ENCODE measurements around the gene CD320. TPM values are rescaled to one million over a fixed set of nuclear protein-coding genes. Genes with fewer than 3 reads are reported as not detected.
"Not testable (repeated sequence)": the region's sequence is repeated elsewhere in the genome, so short reads cannot be mapped to it uniquely, and the experiment has no call there.

The CD320 gene
- total RNA-seq, 2 donors from 2014 or later: 21.7 to 58.1 TPM

DNA sequence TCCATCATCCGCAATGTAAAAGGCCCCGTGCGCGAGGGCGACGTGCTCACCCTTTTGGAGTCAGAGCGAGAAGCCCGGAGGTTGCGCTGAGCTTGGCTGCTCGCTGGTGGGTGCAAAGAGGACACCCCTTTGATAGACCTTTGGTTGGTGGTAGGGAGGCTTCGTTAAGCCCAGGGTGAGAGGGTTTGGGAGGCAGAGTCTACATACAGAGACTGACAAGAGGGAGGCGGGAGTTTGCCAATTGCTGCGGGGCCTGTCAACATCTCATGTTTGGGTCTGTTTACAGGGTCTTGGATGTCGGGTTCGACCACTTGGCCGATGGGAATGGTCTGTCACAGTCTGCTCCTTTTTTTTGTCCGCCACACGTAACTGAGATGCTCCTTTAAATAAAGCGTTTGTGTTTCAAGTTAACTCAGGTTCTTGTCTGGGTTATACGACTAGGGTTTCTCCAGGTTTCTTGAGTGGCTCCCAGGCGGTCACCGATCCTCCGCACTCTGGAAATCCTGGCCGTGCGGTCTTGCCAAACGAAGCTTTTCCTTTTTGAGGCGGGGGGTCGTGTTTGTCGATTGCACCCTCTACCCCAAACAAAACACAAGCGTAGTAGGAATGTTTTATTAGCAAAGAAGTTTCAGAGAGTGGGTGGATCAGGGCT is 14.0 kb upstream of the CD320 start:
- Histone ChIP-seq H3K4me1 (ENCODE audit: control insufficient read depth in 1 of 2, low read depth in 2 of 2) (peaks cover 22 to 26% of the 10 kb centered on the region in 2 donors), H3K4me3 (peak overlapping the region; percentile 91), H3K9me3 (no peaks in the 10 kb centered on the region), H3K27ac (peak overlapping the region; percentile 76 to 79), H3K36me3 (peaks cover 13% of the 10 kb centered on the region), H3K27me3 (replicated peaks; ENCODE audit: insufficient read depth) (no peaks in the 10 kb centered on the region)
- TF ChIP-seq, protein P1, sequence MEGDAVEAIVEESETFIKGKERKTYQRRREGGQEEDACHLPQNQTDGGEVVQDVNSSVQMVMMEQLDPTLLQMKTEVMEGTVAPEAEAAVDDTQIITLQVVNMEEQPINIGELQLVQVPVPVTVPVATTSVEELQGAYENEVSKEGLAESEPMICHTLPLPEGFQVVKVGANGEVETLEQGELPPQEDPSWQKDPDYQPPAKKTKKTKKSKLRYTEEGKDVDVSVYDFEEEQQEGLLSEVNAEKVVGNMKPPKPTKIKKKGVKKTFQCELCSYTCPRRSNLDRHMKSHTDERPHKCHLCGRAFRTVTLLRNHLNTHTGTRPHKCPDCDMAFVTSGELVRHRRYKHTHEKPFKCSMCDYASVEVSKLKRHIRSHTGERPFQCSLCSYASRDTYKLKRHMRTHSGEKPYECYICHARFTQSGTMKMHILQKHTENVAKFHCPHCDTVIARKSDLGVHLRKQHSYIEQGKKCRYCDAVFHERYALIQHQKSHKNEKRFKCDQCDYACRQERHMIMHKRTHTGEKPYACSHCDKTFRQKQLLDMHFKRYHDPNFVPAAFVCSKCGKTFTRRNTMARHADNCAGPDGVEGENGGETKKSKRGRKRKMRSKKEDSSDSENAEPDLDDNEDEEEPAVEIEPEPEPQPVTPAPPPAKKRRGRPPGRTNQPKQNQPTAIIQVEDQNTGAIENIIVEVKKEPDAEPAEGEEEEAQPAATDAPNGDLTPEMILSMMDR (IDR thresholded peaks at IDR 0.05): no peak
- no peak for DNase-seq (ENCODE audit: low spot score)
- ATAC-seq (ENCODE audit: insufficient number of reproducible peaks, low FRiP score, low read depth): no peak

DNA sequence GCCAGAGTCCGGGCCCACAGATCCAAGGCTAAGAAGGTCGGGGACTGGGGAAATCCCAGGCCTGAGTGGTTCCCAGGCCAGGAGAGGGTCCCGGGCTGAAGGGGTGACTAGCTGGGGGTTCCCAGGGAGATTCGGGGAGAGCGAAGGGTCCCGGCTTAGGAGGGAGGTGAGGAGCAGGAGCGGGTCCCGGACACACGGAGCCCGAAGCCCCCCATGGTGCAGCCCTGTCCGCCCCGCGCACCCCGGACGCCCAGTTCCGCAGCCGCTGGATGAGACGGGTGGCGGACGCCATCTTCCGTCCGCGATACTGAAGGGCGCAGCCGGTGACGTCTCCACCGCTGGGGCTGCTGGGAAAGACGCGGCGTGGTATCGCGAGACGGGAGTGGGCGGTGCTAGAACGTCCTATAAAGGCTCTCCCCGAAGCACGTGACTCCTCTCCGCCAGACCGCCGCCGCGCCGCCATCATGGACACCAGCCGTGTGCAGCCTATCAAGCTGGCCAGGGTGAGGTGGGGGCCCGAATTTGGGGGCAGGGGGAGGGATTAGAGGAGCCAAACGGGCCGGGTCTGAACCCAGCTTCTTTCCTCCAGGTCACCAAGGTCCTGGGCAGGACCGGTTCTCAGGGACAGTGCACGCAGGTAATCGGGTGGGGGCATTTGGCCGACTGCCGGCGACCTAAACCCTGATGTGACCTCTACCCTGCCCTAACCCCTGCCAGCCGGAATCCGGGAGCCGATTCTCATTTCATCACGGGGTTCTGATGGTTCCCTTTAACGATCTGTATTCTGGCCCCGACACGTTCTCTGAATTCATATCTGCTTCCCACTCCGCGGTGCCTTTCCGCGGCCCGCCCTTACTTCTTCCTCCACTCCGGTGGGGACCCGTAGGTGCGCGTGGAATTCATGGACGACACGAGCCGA is 13.2 kb upstream of the CD320 start, which contains the start of the genes NDUFA7 and RPS28:
TSS of gene NDUFA7 (minus strand) at position 309 of the 919 bp plus-strand sequence. CDS start at position 292, 17 bp downstream.
TSS of gene RPS28 (plus strand) at position 430 of the 919 bp plus-strand sequence. CDS start at position 465, 35 bp downstream.
- H3K27me3 ChIP-seq (replicated peaks; ENCODE audit: insufficient read depth): no peaks in the 10 kb centered on the region
- peak within 1 kb of the TSS; percentile 76 to 79 for H3K27ac ChIP-seq
- DNase-seq (ENCODE audit: low spot score) (peak; percentile 80), ATAC-seq (ENCODE audit: insufficient number of reproducible peaks, low FRiP score, low read depth) (peak; percentile 90)
- H3K9me3 ChIP-seq: no peaks in the 10 kb centered on the region
- peaks cover 22 to 26% of the 10 kb centered on the region in 2 donors for H3K4me1 ChIP-seq (ENCODE audit: control insufficient read depth in 1 of 2, low read depth in 2 of 2)
- peaks cover 14% of the 10 kb centered on the region for H3K36me3 ChIP-seq
- peak within 1 kb of the TSS; percentile 91 for H3K4me3 ChIP-seq
- TF ChIP-seq, protein P1 (IDR thresholded peaks at IDR 0.05): no peak

DNA sequence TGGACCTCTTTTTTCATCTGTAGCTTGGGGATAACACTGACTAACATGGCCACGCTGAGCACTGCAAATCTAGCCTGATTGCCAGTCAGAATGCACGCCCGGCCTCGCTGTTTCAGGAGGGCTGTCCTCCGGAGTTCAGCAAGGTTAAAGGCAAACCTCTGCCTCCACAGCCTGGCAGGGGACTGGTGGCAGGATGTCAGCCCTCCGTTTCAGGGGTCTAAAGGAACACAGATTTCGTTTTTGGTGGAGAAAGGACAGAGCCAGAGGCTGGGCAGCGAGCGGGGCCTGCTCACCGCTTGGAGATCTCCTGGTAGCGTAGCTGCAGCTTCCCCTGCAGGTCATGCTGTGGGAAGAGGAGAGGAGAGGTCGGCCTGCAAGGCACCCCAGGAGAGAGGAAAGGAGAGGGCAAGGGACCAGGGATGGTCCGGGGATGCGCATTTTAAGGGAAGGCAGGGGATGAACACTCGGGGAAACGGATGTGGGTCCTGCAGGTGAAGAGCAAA is 12.5 kb upstream of the CD320 start:
- DNase-seq (ENCODE audit: low spot score) (no peak), ATAC-seq (ENCODE audit: insufficient number of reproducible peaks, low FRiP score, low read depth) (peak; percentile 5)
- Histone ChIP-seq H3K9me3 (no peaks in the 10 kb centered on the region), H3K4me1 (ENCODE audit: control insufficient read depth in 1 of 2, low read depth in 2 of 2) (peaks cover 22 to 26% of the 10 kb centered on the region in 2 donors), H3K4me3 (peak overlapping the region; percentile 91), H3K27me3 (replicated peaks; ENCODE audit: insufficient read depth) (no peaks in the 10 kb centered on the region), H3K36me3 (peaks cover 19% of the 10 kb centered on the region), H3K27ac (peak overlapping the region; percentile 76 to 79)
- TF ChIP-seq, protein P1 (IDR thresholded peaks at IDR 0.05): no peak

DNA sequence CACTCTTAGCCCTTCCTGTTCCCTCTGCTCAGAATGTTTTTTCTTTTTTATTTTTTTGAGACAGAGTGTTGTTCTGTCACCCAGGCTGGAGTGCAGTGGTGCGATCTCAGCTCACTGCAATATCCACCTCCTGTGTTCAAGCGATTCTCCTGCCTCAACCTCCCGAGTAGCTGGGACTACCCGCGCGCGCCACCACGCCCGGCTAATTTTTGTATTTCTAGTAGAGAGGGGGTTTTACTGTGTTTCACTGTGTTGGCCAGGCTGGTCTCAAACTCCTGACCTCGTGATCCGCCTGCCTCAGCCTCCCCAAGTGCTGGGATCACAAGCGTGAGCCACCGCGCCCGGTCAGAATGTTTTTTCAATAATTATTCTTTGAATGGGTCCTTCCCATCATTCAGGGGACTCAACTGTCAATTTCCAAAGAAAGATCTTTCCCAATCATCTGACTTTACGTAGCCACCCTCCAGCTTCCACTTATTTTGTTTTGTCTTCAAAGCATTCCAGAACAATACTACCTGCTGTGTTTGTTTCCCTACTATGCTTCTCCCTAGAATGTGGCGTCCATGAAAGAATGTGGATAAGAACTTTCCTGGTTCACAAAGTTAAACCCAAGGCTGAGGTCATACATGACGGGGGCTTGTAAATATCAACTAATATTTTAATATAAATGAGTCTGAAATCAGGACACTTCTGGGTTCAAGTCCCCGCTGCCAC is 11.8 kb upstream of the CD320 start:
- no peak for DNase-seq (ENCODE audit: low spot score)
- H3K4me1 ChIP-seq (ENCODE audit: control insufficient read depth in 1 of 2, low read depth in 2 of 2): peaks cover 22 to 26% of the 10 kb centered on the region in 2 donors
- H3K27ac ChIP-seq: no peak overlapping the region

DNA sequence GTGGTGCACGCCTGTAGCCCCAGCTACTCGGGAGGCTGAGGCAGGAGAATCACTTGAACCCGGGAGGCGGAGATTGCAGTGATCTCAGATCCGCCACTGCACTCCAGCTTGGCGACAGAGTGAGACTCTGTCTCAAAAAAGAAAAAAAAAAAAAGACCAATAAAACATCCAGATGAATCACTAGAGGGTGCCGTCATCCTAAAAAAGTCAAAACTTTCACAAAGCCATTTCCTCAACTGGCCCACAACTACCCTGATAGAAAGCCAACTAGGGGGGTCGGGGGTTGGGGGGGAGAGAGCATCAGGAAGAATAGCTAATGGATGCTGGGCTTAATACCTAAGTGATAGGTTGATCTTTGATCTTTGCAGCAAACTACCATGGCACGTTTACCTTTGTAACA is 10.7 kb upstream of the CD320 start:
- peaks cover 31% of the 10 kb centered on the region for H3K36me3 ChIP-seq
- not testable (repeated sequence) for ATAC-seq (ENCODE audit: insufficient number of reproducible peaks, low FRiP score, low read depth); H3K27me3 ChIP-seq (replicated peaks; ENCODE audit: insufficient read depth)

More for the DNA sequence above, 11.8 kb upstream of the CD320 start:
- no peak for ATAC-seq (ENCODE audit: insufficient number of reproducible peaks, low FRiP score, low read depth)
- Histone ChIP-seq H3K27me3 (replicated peaks; ENCODE audit: insufficient read depth) (no peaks in the 10 kb centered on the region), H3K9me3 (no peaks in the 10 kb centered on the region), H3K4me3 (peak overlapping the region; percentile 91), H3K36me3 (peaks cover 26% of the 10 kb centered on the region)
- TF ChIP-seq, protein P1 (IDR thresholded peaks at IDR 0.05): no peak

More for the DNA sequence above, 10.7 kb upstream of the CD320 start:
- H3K27ac ChIP-seq; DNase-seq (ENCODE audit: low spot score); H3K4me3 ChIP-seq; H3K9me3 ChIP-seq: not testable (repeated sequence)
- H3K4me1 ChIP-seq (ENCODE audit: control insufficient read depth in 1 of 2, low read depth in 2 of 2): peaks cover 22 to 26% of the 10 kb centered on the region in 2 donors

Data from thoracic aorta (tissue), 2 donors.